HG03378 (cell line): ENCODE data around the gene SYCE1L.
"Not testable (repeated sequence)": the region's sequence is repeated elsewhere in the genome, so short reads cannot be mapped to it uniquely, and the experiment has no call there.

Experiments used
- ATAC-seq: cut with Tn5 transposase; IDR thresholded peaks from one replicate; pipeline ENCODE4 v1.9.1; 2021; ENCODE audit warnings: mild to moderate bottlenecking, moderate library complexity; ENCODE audit not compliant: unreplicated experiment

Gene SYCE1L

GRCh38 chr16:77197747-77198146, 1.5 kb upstream of the SYCE1L start:
- no peak for ATAC-seq

- no peak for ATAC-seq
These were observed 7.3 kb downstream of the SYCE1L start for GRCh38 chr16:77206533-77206932.

- ATAC-seq = no peak
These were observed 7.8 kb downstream of the SYCE1L start for GRCh38 chr16:77207030-77207429.

GRCh38 chr16:77208382-77208781, 9.2 kb downstream of the SYCE1L start:
- no peak for ATAC-seq

- ATAC-seq = peak; percentile 48
These were observed 12.9 kb downstream of the SYCE1L start for GRCh38 chr16:77211880-77212740.

- ATAC-seq = peak; percentile 69
These were observed 13.7 kb downstream of the SYCE1L start for GRCh38 chr16:77212741-77213541.

- ATAC-seq = no peak
These were observed 14.4 kb downstream of the SYCE1L start for GRCh38 chr16:77213542-77214106.

- ATAC-seq = no peak
These were observed 15.4 kb downstream of the SYCE1L start for GRCh38 chr16:77214411-77215138.

GRCh38 chr16:77219437-77219836, 20.2 kb downstream of the SYCE1L start:
- no peak for ATAC-seq

GRCh38 chr16:77220427-77220826, 21.2 kb downstream of the SYCE1L start:
- ATAC-seq = peak; percentile 85

GRCh38 chr16:77221482-77221881, 22.3 kb downstream of the SYCE1L start:
- no peak for ATAC-seq

GRCh38 chr16:77223184-77223583, 24.0 kb downstream of the SYCE1L start:
- ATAC-seq = no peak

- no peak for ATAC-seq
These were observed 26.0 kb downstream of the SYCE1L start for GRCh38 chr16:77225182-77225581.

- ATAC-seq = peak; percentile 94
These were observed 28.5 kb downstream of the SYCE1L start for GRCh38 chr16:77227745-77228144.

- ATAC-seq = no peak
These were observed 31.8 kb downstream of the SYCE1L start for GRCh38 chr16:77231047-77231446.

- no peak for ATAC-seq
These were observed 34.8 kb downstream of the SYCE1L start for GRCh38 chr16:77233799-77234519.

GRCh38 chr16:77234611-77235010, 35.4 kb downstream of the SYCE1L start:
- no peak for ATAC-seq

GRCh38 chr16:77236063-77236511, 36.9 kb downstream of the SYCE1L start:
- ATAC-seq = peak; percentile 96

GRCh38 chr16:77238593-77238992, 39.4 kb downstream of the SYCE1L start:
- ATAC-seq = no peak

GRCh38 chr16:77242471-77242870, 43.3 kb downstream of the SYCE1L start:
- ATAC-seq = not testable (repeated sequence)
